H9 (cell line): Measurements from ENCODE around the gene RGSL1. TPM values are rescaled to one million over a fixed set of nuclear protein-coding genes. Genes with fewer than 3 reads are reported as not detected.

Experiments used
- DNase-seq: peaks from one replicate; pipeline ENCODE4 v3.0.0-alpha.2; 2017
- H2AFZ ChIP-seq: one replicate; pipeline ENCODE4 v1.6.1; 2013; ENCODE audit warnings: mild to moderate bottlenecking, low read length, control low read depth, moderate library complexity
- H2AK5ac ChIP-seq: 2 replicates; pipeline ENCODE4 v1.6.1; 2013; ENCODE audit warnings: low read length, control low read depth, mixed read lengths; ENCODE audit not compliant: insufficient read length
- H2BK120ac ChIP-seq: one replicate; pipeline ENCODE4 v1.6.1; 2013; ENCODE audit warnings: low read depth, mild to moderate bottlenecking, low read length, control low read depth, inconsistent platforms; ENCODE audit not compliant: poor library complexity, severe bottlenecking
- H2BK12ac ChIP-seq: 2 replicates; pipeline ENCODE4 v1.6.1; 2013; ENCODE audit warnings: low read length, control low read depth, mixed read lengths, low read depth; ENCODE audit not compliant: insufficient read length
- H2BK15ac ChIP-seq: 2 replicates; pipeline ENCODE4 v1.6.1; 2013; ENCODE audit warnings: low read depth, low read length, control low read depth
- H2BK20ac ChIP-seq: one replicate; pipeline ENCODE4 v1.6.1; 2013; ENCODE audit warnings: low read depth, mild to moderate bottlenecking, low read length, control low read depth, inconsistent platforms; ENCODE audit not compliant: poor library complexity, severe bottlenecking
- H2BK5ac ChIP-seq: 2 replicates; pipeline ENCODE4 v1.6.1; 2013; ENCODE audit warnings: low read length, control low read depth, mixed read lengths; ENCODE audit not compliant: insufficient read length
- H3K14ac ChIP-seq: 2 replicates; pipeline ENCODE4 v1.6.1; 2013; ENCODE audit warnings: low read length, control low read depth; ENCODE audit not compliant: insufficient read depth
- H3K18ac ChIP-seq: 2 replicates; pipeline ENCODE4 v1.6.1; 2013; ENCODE audit warnings: low read depth, mild to moderate bottlenecking, mixed read lengths, low read length, control low read depth; ENCODE audit not compliant: insufficient read length
- H3K23ac ChIP-seq: 2 replicates; pipeline ENCODE4 v1.6.1; 2013; ENCODE audit warnings: low read length, control low read depth, mixed read lengths, low read depth; ENCODE audit not compliant: insufficient read length
- H3K23me2 ChIP-seq: 2 replicates; pipeline ENCODE4 v1.6.1; 2013; ENCODE audit warnings: low read depth, mild to moderate bottlenecking, mixed read lengths, low read length, control low read depth; ENCODE audit not compliant: insufficient read length, poor library complexity, severe bottlenecking
- H3K27ac ChIP-seq: 2 replicates; pipeline ENCODE4 v1.5.1; 2013; ENCODE audit warnings: low read length, control low read depth, mixed read lengths, low read depth; ENCODE audit not compliant: insufficient read length
- H3K27me3 ChIP-seq: 2 replicates; pipeline ENCODE4 v1.6.1; 2013; ENCODE audit warnings: low read length, control low read depth, inconsistent platforms; ENCODE audit not compliant: insufficient read depth
- H3K4ac ChIP-seq: 2 replicates; pipeline ENCODE4 v1.6.1; 2013; ENCODE audit warnings: low read depth, mild to moderate bottlenecking, control low read depth, inconsistent platforms, low read length, moderate library complexity
- H3K4me1 ChIP-seq: 2 replicates; pipeline ENCODE4 v1.6.1; 2013; ENCODE audit warnings: low read length, control low read depth, inconsistent platforms; ENCODE audit not compliant: insufficient read depth
- H3K4me2 ChIP-seq: 2 replicates; pipeline ENCODE4 v1.6.1; 2013; ENCODE audit warnings: low read length, control low read depth, mixed read lengths; ENCODE audit not compliant: insufficient read length, insufficient read depth
- H3K56ac ChIP-seq: 2 replicates; pipeline ENCODE4 v1.6.1; 2013; ENCODE audit warnings: low read depth, mild to moderate bottlenecking, mixed read lengths, low read length, control low read depth; ENCODE audit not compliant: insufficient read length
- H3K79me1 ChIP-seq: 2 replicates; pipeline ENCODE4 v1.6.1; 2013; ENCODE audit warnings: low read depth, mild to moderate bottlenecking, moderate library complexity, low read length, control low read depth, inconsistent platforms; ENCODE audit not compliant: insufficient read depth, poor library complexity, severe bottlenecking
- H3K79me2 ChIP-seq: 2 replicates; pipeline ENCODE4 v1.6.1; 2013; ENCODE audit warnings: low read length, control low read depth, inconsistent platforms; ENCODE audit not compliant: insufficient read depth
- H3K9ac ChIP-seq: 2 replicates; pipeline ENCODE4 v1.6.1; 2013; ENCODE audit warnings: low read length, control low read depth, mixed read lengths; ENCODE audit not compliant: insufficient read length; ENCODE audit errors: extremely low read depth
- H3K9me3 ChIP-seq: one replicate; pipeline ENCODE4 v1.6.1; 2013; ENCODE audit warnings: low read depth, low read length, inconsistent platforms; ENCODE audit not compliant: control insufficient read depth
- H3T11ph ChIP-seq: one replicate; pipeline ENCODE4 v1.6.1; 2013; ENCODE audit warnings: mild to moderate bottlenecking, low read length, control low read depth, inconsistent platforms
- H4K20me1 ChIP-seq: one replicate; pipeline ENCODE4 v1.6.1; 2013; ENCODE audit not compliant: control insufficient read depth, insufficient read length, insufficient read depth
- H4K5ac ChIP-seq: 2 replicates; pipeline ENCODE4 v1.6.1; 2013; ENCODE audit warnings: low read depth, mild to moderate bottlenecking, mixed read lengths, low read length, control low read depth; ENCODE audit not compliant: insufficient read length
- H4K8ac ChIP-seq: replicated peaks from 2 replicates; pipeline ENCODE4 v1.6.1; 2013; ENCODE audit warnings: low read length, control low read depth, mixed read lengths, low read depth; ENCODE audit not compliant: insufficient read length
- H4K91ac ChIP-seq: 2 replicates; pipeline ENCODE4 v1.6.1; 2013; ENCODE audit warnings: low read depth, mild to moderate bottlenecking, moderate library complexity, mixed read lengths, low read length, control low read depth; ENCODE audit not compliant: insufficient read length
- H3K27ac Mint-ChIP-seq, 3 experiments: 2 replicates in 2 of 3; 3 replicates in 1 of 3; pipeline ENCODE4 v1.8.0; 2020 to 2021; ENCODE audit warnings: mixed read lengths in 3 of 3, mild to moderate bottlenecking in 1 of 3, moderate library complexity in 1 of 3
- H3K27me3 Mint-ChIP-seq: 2 replicates; pipeline ENCODE4 v1.8.0; 2021; ENCODE audit warnings: low read depth, mild to moderate bottlenecking, moderate library complexity, mixed read lengths
- H3K36me3 Mint-ChIP-seq, 3 experiments: 2 replicates in 2 of 3; 3 replicates in 1 of 3; pipeline ENCODE4 v1.8.0; 2020 to 2021; ENCODE audit warnings: low read depth in 3 of 3, mixed read lengths in 3 of 3; ENCODE audit not compliant: insufficient read depth in 1 of 3
- H3K4me1 Mint-ChIP-seq, 2 experiments: 2 replicates each; pipeline ENCODE4 v1.8.0; 2020; ENCODE audit warnings: mixed read lengths in 2 of 2
- H3K4me3 Mint-ChIP-seq, 2 experiments: 2 replicates in 1 of 2; 3 replicates in 1 of 2; pipeline ENCODE4 v1.8.0; 2020 to 2021; ENCODE audit warnings: mild to moderate bottlenecking in 2 of 2, mixed read lengths in 2 of 2, moderate library complexity in 1 of 2
- H3K9me3 Mint-ChIP-seq, 2 experiments: 2 replicates in 1 of 2; 3 replicates in 1 of 2; pipeline ENCODE4 v1.8.0; 2020; ENCODE audit warnings: mild to moderate bottlenecking in 2 of 2, mixed read lengths in 2 of 2, moderate library complexity in 1 of 2
- CTCF ChIP-seq: fragments of 200-600 bp; sonication (generic); conservative IDR thresholded peaks from 3 replicates; pipeline ENCODE4 v1.8.0; 2021; ENCODE audit warnings: antibody characterized with exemption, mild to moderate bottlenecking
- WGBS: extraction: QIAGEN DNeasy Blood & Tissue Kit; methylation state at CpG from one replicate; pipeline ENCODE4 v1.1.7; 2013; ENCODE audit warnings: missing lambda C conversion rate, low lambda C conversion rate, mixed read lengths; ENCODE audit not compliant: insufficient read length; ENCODE audit errors: extremely low coverage; 5-methylcytosine and 5-hydroxymethylcytosine counted together
- total RNA-seq: library from RNA; stranded (reverse); gene quantifications from 2 replicates; pipeline ENCODE4 v1.2.1, GENCODE V29; 2021

The RGSL1 gene
- total RNA-seq, 1 experiment from 2014 or later: not detected

DNA sequence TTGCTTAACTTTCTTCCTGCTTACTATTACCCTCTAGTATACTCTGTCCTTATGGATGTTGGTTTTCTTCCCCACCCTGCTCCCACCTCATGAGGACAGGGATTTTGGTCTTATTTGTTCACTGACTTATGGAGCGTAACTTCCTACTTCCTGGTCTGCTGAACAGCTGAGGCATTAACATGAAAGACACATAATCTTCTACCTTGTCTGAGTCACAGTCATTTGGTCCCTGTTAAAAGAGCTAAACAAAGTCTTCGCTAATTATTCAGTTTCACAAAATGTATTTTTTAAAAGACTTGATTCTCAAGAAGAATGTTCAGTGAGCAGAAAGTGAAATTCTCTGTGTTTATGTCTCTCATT lies 120.6 kb downstream of the RGSL1 start:
- H2BK12ac ChIP-seq: no peak overlapping the region
- no peaks in the 10 kb centered on the region for H3K27me3 Mint-ChIP-seq
- H3K79me2 ChIP-seq: no peaks in the 10 kb centered on the region
- no peak overlapping the region for H2BK5ac ChIP-seq
- no peak overlapping the region for H2BK15ac ChIP-seq
- H3K9ac ChIP-seq: no peak overlapping the region
- H2AK5ac ChIP-seq: no peak overlapping the region
- H3K27ac Mint-ChIP-seq: no peak overlapping the region
- H3K23ac ChIP-seq: no peak overlapping the region
- H4K91ac ChIP-seq: no peak overlapping the region
- no CpG with 5 or more reads among the region's 2 CpGs for WGBS
- H3K4me3 Mint-ChIP-seq: no peak overlapping the region
- H3K23me2 ChIP-seq: no peaks in the 10 kb centered on the region
- no peaks in the 10 kb centered on the region for H3K27me3 ChIP-seq
- H3K4ac ChIP-seq: no peak overlapping the region
- H3K79me1 ChIP-seq: no peaks in the 10 kb centered on the region
- no peaks in the 10 kb centered on the region for H3K9me3 ChIP-seq
- peaks cover 0 to 2% of the 10 kb centered on the region in 2 experiments; a peak in 2 of 5 replicates for H3K9me3 Mint-ChIP-seq
- H3K18ac ChIP-seq: no peak overlapping the region
- no peak overlapping the region for H3K56ac ChIP-seq
- H2AFZ ChIP-seq: no peak overlapping the region
- peaks cover 0 to 1% of the 10 kb centered on the region in 2 experiments; a peak in 2 of 4 replicates for H3K4me1 Mint-ChIP-seq
- no peak overlapping the region for H4K5ac ChIP-seq
- TF ChIP-seq CTCF: no peak
- H4K20me1 ChIP-seq: no peaks in the 10 kb centered on the region
- H3K4me1 ChIP-seq: no peaks in the 10 kb centered on the region
- no peak overlapping the region for H2BK120ac ChIP-seq
- no peak for DNase-seq
- H4K8ac ChIP-seq: no peak overlapping the region
- no peak overlapping the region for H3K14ac ChIP-seq
- no peak overlapping the region for H3K4me2 ChIP-seq
- no peaks in the 10 kb centered on the region; a peak in 1 of 7 replicates for H3K36me3 Mint-ChIP-seq
- H3K27ac ChIP-seq: no peak overlapping the region
- no peak overlapping the region for H3T11ph ChIP-seq
- H2BK20ac ChIP-seq: no peak overlapping the region
